Fibroblast of lung (primary cell): ENCODE data around the gene OCA2. TPM values are rescaled to one million over a fixed set of nuclear protein-coding genes. Genes with fewer than 3 reads are reported as not detected.

Experiments used
- DNase-seq, 2 donors: peaks; one replicate each; pipeline versions ENCODE4 v3.0.0 to v3.0.0-alpha.2; 2010; ENCODE audit warnings: low read depth in 2 of 2
- H2AFZ ChIP-seq: 2 replicates; pipeline ENCODE4 v1.5.1; 2012; ENCODE audit warnings: low read length, control low read depth, inconsistent platforms
- H3K27ac ChIP-seq: 2 replicates; pipeline ENCODE4 v1.5.1; 2011; ENCODE audit warnings: low read length, control low read depth; ENCODE audit not compliant: insufficient read depth
- H3K27me3 ChIP-seq: 2 replicates; pipeline ENCODE4 v1.5.1; 2011; ENCODE audit warnings: mild to moderate bottlenecking, low read length; ENCODE audit not compliant: control insufficient read depth, insufficient read depth
- H3K36me3 ChIP-seq: 2 replicates; pipeline ENCODE4 v1.5.1; 2011; ENCODE audit warnings: low read length; ENCODE audit not compliant: control insufficient read depth, insufficient read depth
- H3K4me1 ChIP-seq: 2 replicates; pipeline ENCODE4 v1.5.1; 2011; ENCODE audit warnings: low read length; ENCODE audit not compliant: control insufficient read depth, insufficient read depth; ENCODE audit errors: extremely low read depth
- H3K4me2 ChIP-seq: 2 replicates; pipeline ENCODE4 v1.5.1; 2011; ENCODE audit warnings: low read length, control low read depth; ENCODE audit not compliant: insufficient read depth; ENCODE audit errors: extremely low read depth
- H3K4me3 ChIP-seq, 4 experiments: fragments of 200-600 bp in 1 of 4; sonication (generic) in 1 of 4; replicated peaks in 1 of 4; 2 replicates each; pipeline ENCODE4 v1.5.1; 2011 to 2016; ENCODE audit warnings: low read length in 4 of 4, low read depth in 3 of 4, mild to moderate bottlenecking in 3 of 4, control low read depth in 2 of 4, inconsistent platforms in 1 of 4, mixed read lengths in 1 of 4; ENCODE audit not compliant: insufficient read depth in 1 of 4; ENCODE audit errors: control extremely low read depth in 1 of 4
- H3K79me2 ChIP-seq: 2 replicates; pipeline ENCODE4 v1.5.1; 2012; ENCODE audit warnings: mild to moderate bottlenecking, low read length, inconsistent platforms; ENCODE audit not compliant: control insufficient read depth, insufficient read depth
- H3K9ac ChIP-seq: 2 replicates; pipeline ENCODE4 v1.5.1; 2011; ENCODE audit warnings: mild to moderate bottlenecking, low read length, control low read depth; ENCODE audit not compliant: insufficient read depth
- H3K9me3 ChIP-seq: 2 replicates; pipeline ENCODE4 v1.5.1; 2012; ENCODE audit warnings: low read depth, low read length; ENCODE audit not compliant: control insufficient read depth, insufficient read depth
- H4K20me1 ChIP-seq: 2 replicates; pipeline ENCODE4 v1.5.1; 2011; ENCODE audit warnings: low read length; ENCODE audit not compliant: control insufficient read depth, insufficient read depth; ENCODE audit errors: extremely low read depth
- EZH2 ChIP-seq: IDR thresholded peaks from 2 replicates; pipeline ENCODE4 v1.5.1; 2012; ENCODE audit warnings: low read length, control low read depth, mild to moderate bottlenecking; ENCODE audit errors: missing control alignments
- polyA plus RNA-seq, 2 donors: library from polyadenylated mRNA; depleted of rRNA in 1 of 2; stranded (reverse) in 1 of 2; unstranded in 1 of 2; fragments of >200 nt; gene quantifications; 2 replicates each; pipeline ENCODE4 v1.2.1, GENCODE V29; 2011 to 2012; ENCODE audit warnings: missing spikeins in 1 of 2
- total RNA-seq: library from RNA; depleted of rRNA; stranded (reverse); fragments of >200 nt; gene quantifications from 2 replicates; pipeline ENCODE4 v1.2.1, GENCODE V29; 2014
- TF ChIP-seq, protein P1 (sequence below), 2 donors: IDR thresholded peaks in 1 of 2; conservative IDR thresholded peaks in 1 of 2; 1 replicate in 1 of 2; 2 replicates in 1 of 2; pipeline ENCODE4 v1.5.1; 2011 to 2012; ENCODE audit warnings: low read length in 2 of 2, control low read depth in 1 of 2, inconsistent platforms in 1 of 2, low read depth in 1 of 2, mild to moderate bottlenecking in 1 of 2

Gene OCA2
- total and polyA plus RNA-seq, 2 donors (not counting 1 experiment from before 2014, with no cell fraction given): not detected

GRCh38 chr15:27993996-27994780, 104.9 kb downstream of the OCA2 start:
- Histone ChIP-seq H3K27ac (no peak overlapping the region), H3K9me3 (no peaks in the 10 kb centered on the region), H4K20me1 (no peaks in the 10 kb centered on the region), H2AFZ (no peak overlapping the region), H3K9ac (no peak overlapping the region), H3K4me1 (no peaks in the 10 kb centered on the region), H3K79me2 (no peaks in the 10 kb centered on the region), H3K4me2 (no peak overlapping the region), H3K36me3 (no peaks in the 10 kb centered on the region), H3K27me3 (no peaks in the 10 kb centered on the region), H3K4me3 (no peak overlapping the region)
- no peak for DNase-seq
- TF ChIP-seq, protein P1, sequence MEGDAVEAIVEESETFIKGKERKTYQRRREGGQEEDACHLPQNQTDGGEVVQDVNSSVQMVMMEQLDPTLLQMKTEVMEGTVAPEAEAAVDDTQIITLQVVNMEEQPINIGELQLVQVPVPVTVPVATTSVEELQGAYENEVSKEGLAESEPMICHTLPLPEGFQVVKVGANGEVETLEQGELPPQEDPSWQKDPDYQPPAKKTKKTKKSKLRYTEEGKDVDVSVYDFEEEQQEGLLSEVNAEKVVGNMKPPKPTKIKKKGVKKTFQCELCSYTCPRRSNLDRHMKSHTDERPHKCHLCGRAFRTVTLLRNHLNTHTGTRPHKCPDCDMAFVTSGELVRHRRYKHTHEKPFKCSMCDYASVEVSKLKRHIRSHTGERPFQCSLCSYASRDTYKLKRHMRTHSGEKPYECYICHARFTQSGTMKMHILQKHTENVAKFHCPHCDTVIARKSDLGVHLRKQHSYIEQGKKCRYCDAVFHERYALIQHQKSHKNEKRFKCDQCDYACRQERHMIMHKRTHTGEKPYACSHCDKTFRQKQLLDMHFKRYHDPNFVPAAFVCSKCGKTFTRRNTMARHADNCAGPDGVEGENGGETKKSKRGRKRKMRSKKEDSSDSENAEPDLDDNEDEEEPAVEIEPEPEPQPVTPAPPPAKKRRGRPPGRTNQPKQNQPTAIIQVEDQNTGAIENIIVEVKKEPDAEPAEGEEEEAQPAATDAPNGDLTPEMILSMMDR (conservative IDR thresholded peaks at IDR 0.05 in 1 of 2, IDR thresholded peaks at IDR 0.05 in 1 of 2; ENCODE audit: low read depth in 1 of 2, low read length in 2 of 2): no peak
- no peak for TF ChIP-seq EZH2

DNA sequence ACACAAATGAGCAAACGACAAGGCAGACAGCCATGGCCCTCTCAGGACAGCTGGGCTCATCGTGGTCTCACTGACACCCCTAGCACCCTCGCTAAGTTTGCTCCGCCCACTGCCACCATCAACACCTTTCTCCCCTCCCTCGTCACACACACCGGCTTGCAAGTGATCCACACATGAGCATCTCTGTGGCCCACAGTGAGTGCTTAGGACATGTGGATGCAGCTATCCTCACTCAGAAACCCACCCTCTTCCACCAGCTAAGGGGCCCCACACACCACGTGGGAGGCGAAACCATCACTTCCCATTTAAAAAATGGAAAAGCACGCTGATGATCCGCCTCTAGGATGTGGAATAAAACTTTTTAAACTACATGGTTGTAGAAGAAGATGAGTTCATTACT, 105.6 kb downstream of the OCA2 start:
- H3K27ac ChIP-seq: no peak overlapping the region
- no peak for TF ChIP-seq EZH2
- TF ChIP-seq, protein P1 (conservative IDR thresholded peaks at IDR 0.05 in 1 of 2, IDR thresholded peaks at IDR 0.05 in 1 of 2; ENCODE audit: low read depth in 1 of 2, low read length in 2 of 2): no peak
- no peaks in the 10 kb centered on the region for H3K9me3 ChIP-seq
- no peak for DNase-seq
- no peak overlapping the region for H3K4me3 ChIP-seq
- H3K4me2 ChIP-seq: no peak overlapping the region
- no peaks in the 10 kb centered on the region for H3K27me3 ChIP-seq
- H3K36me3 ChIP-seq: no peaks in the 10 kb centered on the region
- H3K79me2 ChIP-seq: no peaks in the 10 kb centered on the region
- no peak overlapping the region for H3K9ac ChIP-seq
- H2AFZ ChIP-seq: no peak overlapping the region
- H3K4me1 ChIP-seq: no peaks in the 10 kb centered on the region
- no peaks in the 10 kb centered on the region for H4K20me1 ChIP-seq

DNA sequence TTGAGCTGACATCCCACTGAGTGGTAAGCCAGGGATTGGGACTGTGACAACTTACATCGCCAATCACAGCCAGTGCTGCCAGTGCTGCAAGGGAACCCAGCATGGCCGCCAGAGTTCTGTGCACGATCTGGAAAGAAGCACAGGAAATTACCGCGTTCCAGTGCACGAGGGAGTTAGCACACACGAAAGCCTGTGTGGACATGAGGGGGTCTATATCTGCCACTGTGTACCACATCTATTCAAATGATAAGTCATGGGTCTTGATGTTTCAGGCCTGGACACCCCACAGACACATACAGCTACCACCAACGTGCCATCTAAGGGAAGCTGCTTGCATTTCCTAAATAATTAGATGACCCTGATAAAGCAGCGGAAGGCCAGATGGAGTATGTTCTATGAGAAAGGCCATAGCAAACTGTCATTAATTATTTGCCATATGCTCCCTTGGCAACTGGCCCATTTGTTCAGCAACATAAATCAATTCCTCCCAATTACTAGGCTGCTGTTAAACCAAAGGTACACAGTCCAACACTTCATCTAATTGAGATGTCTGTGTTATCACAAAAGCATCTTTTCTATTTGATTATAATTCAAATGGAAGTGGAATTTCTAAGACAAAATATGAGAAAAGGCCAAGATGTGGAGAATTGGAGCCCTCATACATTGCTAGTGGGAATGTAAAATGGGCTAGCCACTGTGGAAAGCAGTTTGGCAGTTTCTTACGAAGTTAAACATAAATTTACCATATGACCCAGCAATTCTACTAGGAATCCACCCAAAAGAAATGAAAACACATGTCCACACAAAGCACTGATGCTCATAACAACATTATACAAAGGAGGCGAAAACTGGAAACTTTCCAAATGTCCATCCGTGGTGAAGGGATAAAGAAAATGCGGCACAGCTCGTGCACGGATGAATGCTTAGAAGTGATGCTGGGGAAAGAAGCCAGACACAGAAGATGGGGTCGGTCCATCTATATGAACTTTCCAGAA, 108.3 kb downstream of the OCA2 start:
- no peaks in the 10 kb centered on the region for H4K20me1 ChIP-seq
- H3K27ac ChIP-seq: no peak overlapping the region
- no peak overlapping the region for H3K4me3 ChIP-seq
- no peak for DNase-seq
- no peaks in the 10 kb centered on the region for H3K36me3 ChIP-seq
- H3K9me3 ChIP-seq: no peaks in the 10 kb centered on the region
- no peak for TF ChIP-seq EZH2
- TF ChIP-seq, protein P1 (conservative IDR thresholded peaks at IDR 0.05 in 1 of 2, IDR thresholded peaks at IDR 0.05 in 1 of 2; ENCODE audit: low read depth in 1 of 2, low read length in 2 of 2): no peak
- no peaks in the 10 kb centered on the region for H3K79me2 ChIP-seq
- H3K9ac ChIP-seq: no peak overlapping the region
- H3K4me1 ChIP-seq: no peaks in the 10 kb centered on the region
- no peak overlapping the region for H3K4me2 ChIP-seq
- H2AFZ ChIP-seq: no peak overlapping the region
- H3K27me3 ChIP-seq: no peaks in the 10 kb centered on the region
